ENCODE measurements around the gene SLC35F2.
"Not testable (repeated sequence)": the region's sequence is repeated elsewhere in the genome, so short reads cannot be mapped to it uniquely, and the experiment has no call there.

Gene SLC35F2

GRCh38 chr11:107792049-107792443 lies 66.5 kb downstream of the SLC35F2 start:
- DNase-seq (ENCODE audit: extremely low spot score, insufficient read length, low read depth) (no peak), FAIRE-seq (no peak)

GRCh38 chr11:107791343-107792048 lies 67.1 kb downstream of the SLC35F2 start:
- FAIRE-seq: no peak
- DNase-seq (ENCODE audit: extremely low spot score, insufficient read length, low read depth): no peak

- FAIRE-seq (no peak), DNase-seq (ENCODE audit: extremely low spot score, insufficient read length, low read depth) (no peak)
These were observed 68.8 kb downstream of the SLC35F2 start for GRCh38 chr11:107789767-107790166.

GRCh38 chr11:107787733-107788132 lies 70.9 kb downstream of the SLC35F2 start:
- DNase-seq (ENCODE audit: extremely low spot score, insufficient read length, low read depth): no peak
- FAIRE-seq: no peak

GRCh38 chr11:107785401-107785800 lies 73.2 kb downstream of the SLC35F2 start:
- no peak for DNase-seq (ENCODE audit: extremely low spot score, insufficient read length, low read depth)
- no peak for FAIRE-seq

- no peak for FAIRE-seq
These were observed 75.5 kb downstream of the SLC35F2 start for GRCh38 chr11:107783121-107783520.

GRCh38 chr11:107780775-107781174 lies 77.8 kb downstream of the SLC35F2 start:
- FAIRE-seq (no peak), DNase-seq (ENCODE audit: extremely low spot score, insufficient read length, low read depth) (no peak)

More at GRCh38 chr11:107783121-107783520, 75.5 kb downstream of the SLC35F2 start:
- DNase-seq (ENCODE audit: extremely low spot score, insufficient read length, low read depth): no peak

- FAIRE-seq (no peak), DNase-seq (ENCODE audit: extremely low spot score, insufficient read length, low read depth) (no peak)
These were observed 78.5 kb downstream of the SLC35F2 start for GRCh38 chr11:107780136-107780535.

- DNase-seq (ENCODE audit: extremely low spot score, insufficient read length, low read depth): no peak
- no peak for FAIRE-seq
These were observed 79.6 kb downstream of the SLC35F2 start for GRCh38 chr11:107778839-107779517.

- DNase-seq (ENCODE audit: extremely low spot score, insufficient read length, low read depth): no peak
- no peak for FAIRE-seq
These were observed 81.5 kb downstream of the SLC35F2 start for GRCh38 chr11:107777110-107777509.

- FAIRE-seq (no peak), DNase-seq (ENCODE audit: extremely low spot score, insufficient read length, low read depth) (no peak)
These were observed 82.5 kb downstream of the SLC35F2 start for GRCh38 chr11:107776062-107776461.

- DNase-seq (ENCODE audit: extremely low spot score, insufficient read length, low read depth): no peak
- FAIRE-seq: no peak
These were observed 88.0 kb downstream of the SLC35F2 start for GRCh38 chr11:107770551-107770951.

- FAIRE-seq: no peak
- no peak for DNase-seq (ENCODE audit: extremely low spot score, insufficient read length, low read depth)
These were observed 89.4 kb downstream of the SLC35F2 start for GRCh38 chr11:107769189-107769588.

GRCh38 chr11:107758719-107759355 lies 99.8 kb downstream of the SLC35F2 start:
- not testable (repeated sequence) for FAIRE-seq; DNase-seq (ENCODE audit: extremely low spot score, insufficient read length, low read depth)

- DNase-seq (ENCODE audit: extremely low spot score, insufficient read length, low read depth): no peak
These were observed 100.9 kb downstream of the SLC35F2 start for GRCh38 chr11:107757661-107758060.

GRCh38 chr11:107756553-107756952 lies 102.0 kb downstream of the SLC35F2 start:
- no peak for FAIRE-seq
- DNase-seq (ENCODE audit: extremely low spot score, insufficient read length, low read depth): no peak

More at GRCh38 chr11:107757661-107758060, 100.9 kb downstream of the SLC35F2 start:
- no peak for FAIRE-seq

- no peak for FAIRE-seq
- DNase-seq (ENCODE audit: extremely low spot score, insufficient read length, low read depth): no peak
These were observed 105.4 kb downstream of the SLC35F2 start for GRCh38 chr11:107752949-107753822.

- DNase-seq (ENCODE audit: extremely low spot score, insufficient read length, low read depth) (no peak), FAIRE-seq (no peak)
These were observed 106.1 kb downstream of the SLC35F2 start for GRCh38 chr11:107752508-107752907.

GRCh38 chr11:107751082-107751481 lies 107.5 kb downstream of the SLC35F2 start:
- FAIRE-seq (no peak), DNase-seq (ENCODE audit: extremely low spot score, insufficient read length, low read depth) (no peak)

- no peak for FAIRE-seq
- DNase-seq (ENCODE audit: extremely low spot score, insufficient read length, low read depth): no peak
These were observed 108.3 kb downstream of the SLC35F2 start for GRCh38 chr11:107750313-107750712.
